Hepatocyte (in vitro differentiated cells): ENCODE data around the gene TRIM59.

Experiments
- EZH2 ChIP-seq: fragments of 200-600 bp; sonication (generic); IDR thresholded peaks from 2 replicates; pipeline ENCODE4 v1.6.1; 2016; ENCODE audit warnings: antibody characterized with exemption, mild to moderate bottlenecking, borderline replicate concordance
- TF ChIP-seq, protein P1 (sequence below): fragments of 200-600 bp; sonication (generic); IDR thresholded peaks from 2 replicates; pipeline ENCODE4 v1.5.1; 2016; ENCODE audit warnings: antibody characterized with exemption, mild to moderate bottlenecking; ENCODE audit not compliant: poor library complexity

DNA sequence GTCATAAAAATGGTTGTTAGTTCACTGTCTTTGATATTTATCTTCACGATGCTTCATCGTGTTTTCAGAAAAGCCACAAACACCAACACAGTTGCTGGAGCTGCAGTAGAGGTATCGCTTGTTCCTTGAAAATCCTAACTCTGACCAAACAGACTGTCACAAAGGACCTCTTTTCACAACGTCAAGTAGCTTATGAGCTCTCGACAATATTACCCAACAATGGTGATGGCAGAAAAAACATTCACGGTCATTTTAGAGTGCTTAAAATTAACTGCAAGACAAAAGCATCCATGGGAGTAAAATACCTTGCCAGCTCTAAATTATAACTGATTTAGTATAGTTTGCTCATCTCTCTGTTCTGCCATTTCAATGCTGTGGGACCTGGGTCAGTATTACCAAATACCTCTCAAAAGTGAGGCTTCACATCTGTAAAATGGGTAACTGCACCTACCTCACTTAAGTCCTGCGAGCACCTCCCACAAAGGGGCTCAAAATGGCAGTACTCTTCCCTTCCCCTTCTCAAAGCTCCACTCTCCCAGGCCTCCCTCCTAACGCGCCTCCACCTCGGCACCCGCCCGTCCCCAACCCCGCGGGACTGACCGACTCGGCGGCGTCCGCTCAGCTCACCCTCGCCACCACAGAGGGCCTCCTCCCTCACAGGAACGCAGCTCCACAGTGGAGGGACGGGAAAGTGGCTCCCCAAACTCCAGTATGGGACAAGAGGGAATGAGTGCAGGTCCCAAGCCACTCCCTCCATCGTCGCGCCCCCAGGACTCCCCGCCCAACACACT lies 546 bp downstream of the TRIM59 start:
- TF ChIP-seq, protein P1, sequence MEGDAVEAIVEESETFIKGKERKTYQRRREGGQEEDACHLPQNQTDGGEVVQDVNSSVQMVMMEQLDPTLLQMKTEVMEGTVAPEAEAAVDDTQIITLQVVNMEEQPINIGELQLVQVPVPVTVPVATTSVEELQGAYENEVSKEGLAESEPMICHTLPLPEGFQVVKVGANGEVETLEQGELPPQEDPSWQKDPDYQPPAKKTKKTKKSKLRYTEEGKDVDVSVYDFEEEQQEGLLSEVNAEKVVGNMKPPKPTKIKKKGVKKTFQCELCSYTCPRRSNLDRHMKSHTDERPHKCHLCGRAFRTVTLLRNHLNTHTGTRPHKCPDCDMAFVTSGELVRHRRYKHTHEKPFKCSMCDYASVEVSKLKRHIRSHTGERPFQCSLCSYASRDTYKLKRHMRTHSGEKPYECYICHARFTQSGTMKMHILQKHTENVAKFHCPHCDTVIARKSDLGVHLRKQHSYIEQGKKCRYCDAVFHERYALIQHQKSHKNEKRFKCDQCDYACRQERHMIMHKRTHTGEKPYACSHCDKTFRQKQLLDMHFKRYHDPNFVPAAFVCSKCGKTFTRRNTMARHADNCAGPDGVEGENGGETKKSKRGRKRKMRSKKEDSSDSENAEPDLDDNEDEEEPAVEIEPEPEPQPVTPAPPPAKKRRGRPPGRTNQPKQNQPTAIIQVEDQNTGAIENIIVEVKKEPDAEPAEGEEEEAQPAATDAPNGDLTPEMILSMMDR, result peak; percentile 15
- TF ChIP-seq EZH2, result no peak
